GM21515 (cell line): ENCODE results near the gene TEKT3.

ENCODE experiments used
- ATAC-seq: cut with Tn5 transposase; IDR thresholded peaks from one replicate; pipeline ENCODE4 v1.9.1; 2021; ENCODE audit not compliant: unreplicated experiment

TEKT3 gene

DNA sequence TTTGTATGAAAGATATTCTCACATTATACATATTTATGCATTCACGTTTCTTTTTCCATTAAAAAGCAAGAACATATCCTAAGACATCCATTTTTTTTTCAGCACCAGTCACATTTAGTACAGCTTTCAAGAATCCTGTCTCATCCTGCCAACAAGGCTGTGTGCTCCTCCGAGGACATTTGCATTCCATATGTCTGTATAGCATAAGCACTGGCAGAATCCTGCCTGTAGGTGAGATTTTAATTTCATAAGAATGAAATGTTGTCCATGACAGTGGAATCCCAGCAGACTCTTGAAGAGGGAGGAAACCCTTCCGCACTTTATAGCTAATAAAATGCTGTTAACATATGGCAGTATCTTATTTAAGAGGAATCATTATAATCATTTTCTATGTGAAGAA lies 73.4 kb downstream of the TEKT3 start:
- no peak for ATAC-seq

DNA sequence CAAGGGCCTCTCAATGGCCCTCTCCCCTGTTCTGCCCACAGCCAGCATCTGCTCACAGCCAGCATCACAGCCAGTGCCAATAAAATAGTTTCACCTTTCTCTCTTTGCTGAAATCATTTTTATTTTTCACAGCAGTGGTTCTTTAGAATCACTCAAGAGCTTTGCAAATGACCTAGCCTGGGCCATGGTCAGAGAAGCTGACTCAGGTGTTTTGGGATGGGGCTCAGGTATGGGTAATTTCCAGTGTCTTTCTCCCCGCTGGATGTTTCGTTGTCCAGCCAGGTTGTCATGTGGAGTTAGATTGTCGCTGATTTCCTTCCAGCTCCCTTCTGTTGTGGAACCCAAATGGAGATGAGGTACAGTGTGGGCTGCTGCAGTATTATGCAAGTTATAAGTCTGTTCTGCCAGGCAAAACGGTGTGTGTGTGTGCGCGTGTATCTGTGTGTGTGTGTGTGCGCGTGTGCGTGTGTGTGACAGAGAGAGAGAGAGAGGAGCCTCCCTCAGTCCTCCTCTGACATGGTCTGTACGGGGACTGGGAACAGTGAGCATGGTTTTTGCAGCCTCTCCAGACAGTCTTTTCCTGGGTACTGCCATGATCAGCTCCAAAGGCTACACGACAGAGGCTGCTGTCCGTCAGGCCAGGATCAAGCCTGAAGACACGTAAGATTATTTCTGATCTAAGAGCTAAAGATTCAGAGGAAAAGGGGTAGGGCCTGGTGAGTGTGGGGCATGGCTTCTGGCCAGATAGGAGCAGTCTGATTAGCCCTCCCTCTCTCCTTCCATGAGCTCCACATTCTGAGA lies 74.9 kb downstream of the TEKT3 start:
- ATAC-seq, result no peak

DNA sequence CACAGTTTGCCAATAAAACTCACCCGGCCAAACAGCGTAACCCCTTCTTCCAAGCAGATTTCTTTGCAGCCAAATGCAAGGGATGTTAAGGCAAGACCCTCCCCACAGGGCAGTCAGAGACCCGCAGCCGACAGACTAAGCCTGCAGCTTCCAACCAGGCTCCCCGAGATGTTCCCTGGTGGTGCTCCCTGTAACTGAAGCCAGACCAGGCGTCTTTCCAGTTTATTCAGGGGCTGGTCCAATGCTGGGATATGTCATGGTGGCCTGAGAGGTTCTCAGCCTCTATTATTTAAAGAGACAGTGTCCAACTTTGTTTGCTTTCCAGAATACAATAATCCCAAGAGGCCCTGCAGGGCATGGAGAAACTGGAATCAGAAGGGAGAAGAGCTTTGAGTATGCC lies 76.3 kb downstream of the TEKT3 start, which contains the start of gene PMP22:
PMP22 (minus strand) TSS at position 196 of the 400 bp plus-strand sequence. CDS start 4,599 bp downstream, outside the sequence.
- ATAC-seq, result no peak

DNA sequence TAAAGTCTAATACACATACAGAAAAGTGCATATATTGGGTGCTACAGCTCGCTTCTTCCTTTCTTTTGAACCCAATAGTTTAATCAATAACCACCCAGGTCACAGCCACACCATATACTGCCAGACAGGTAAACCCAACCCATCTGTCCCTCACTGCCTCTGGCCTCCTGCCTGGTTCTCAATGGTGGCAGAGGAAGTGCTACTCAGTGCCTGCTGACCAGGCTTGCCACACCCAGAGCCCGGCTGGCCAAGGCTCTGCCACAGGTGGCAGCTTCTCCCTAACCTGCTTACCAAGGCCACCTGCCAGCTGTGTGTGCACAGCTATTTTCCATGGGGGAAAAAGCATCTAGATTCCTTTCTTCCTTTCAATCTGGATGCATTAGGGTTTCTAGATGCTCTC lies 76.9 kb downstream of the TEKT3 start:
- ATAC-seq, result no peak

DNA sequence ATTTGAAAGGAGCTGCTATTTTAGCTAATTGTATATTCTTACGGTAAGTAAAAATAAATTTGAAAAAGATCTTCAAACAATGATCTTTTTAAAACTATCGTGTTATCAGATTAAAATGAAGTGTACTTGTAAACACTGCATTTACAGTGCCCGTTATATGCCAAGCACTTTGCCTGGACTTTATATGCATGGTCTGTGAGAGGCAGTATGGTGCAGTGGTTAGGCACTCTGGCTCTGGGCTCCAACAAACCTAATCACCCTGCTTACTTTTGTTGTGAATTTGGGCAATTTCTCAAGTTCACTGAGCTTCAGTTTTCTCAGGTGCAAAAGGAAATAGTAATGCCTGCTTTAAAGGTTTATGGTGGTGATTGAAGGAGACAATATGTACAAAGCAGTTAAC lies 77.7 kb downstream of the TEKT3 start:
- no peak for ATAC-seq

DNA sequence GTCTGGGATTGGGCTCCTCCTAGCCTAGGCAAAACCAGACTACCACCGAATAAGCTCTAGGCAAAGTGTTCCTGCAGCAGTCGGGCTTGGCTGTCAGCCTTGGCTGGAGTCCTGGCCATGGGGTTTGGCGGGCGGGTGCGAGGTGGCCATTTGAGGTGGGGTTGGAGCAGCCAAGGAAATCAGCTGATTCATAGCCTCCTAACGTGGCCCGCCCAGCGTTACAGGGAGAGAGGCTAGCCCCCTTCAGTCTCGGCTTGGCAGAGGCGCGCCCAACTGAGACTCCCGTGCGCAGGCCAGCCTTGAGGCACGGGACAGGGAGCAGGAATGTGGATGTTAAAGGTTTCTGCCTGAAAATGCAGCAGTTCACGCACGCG lies 78.2 kb downstream of the TEKT3 start:
- no peak for ATAC-seq

DNA sequence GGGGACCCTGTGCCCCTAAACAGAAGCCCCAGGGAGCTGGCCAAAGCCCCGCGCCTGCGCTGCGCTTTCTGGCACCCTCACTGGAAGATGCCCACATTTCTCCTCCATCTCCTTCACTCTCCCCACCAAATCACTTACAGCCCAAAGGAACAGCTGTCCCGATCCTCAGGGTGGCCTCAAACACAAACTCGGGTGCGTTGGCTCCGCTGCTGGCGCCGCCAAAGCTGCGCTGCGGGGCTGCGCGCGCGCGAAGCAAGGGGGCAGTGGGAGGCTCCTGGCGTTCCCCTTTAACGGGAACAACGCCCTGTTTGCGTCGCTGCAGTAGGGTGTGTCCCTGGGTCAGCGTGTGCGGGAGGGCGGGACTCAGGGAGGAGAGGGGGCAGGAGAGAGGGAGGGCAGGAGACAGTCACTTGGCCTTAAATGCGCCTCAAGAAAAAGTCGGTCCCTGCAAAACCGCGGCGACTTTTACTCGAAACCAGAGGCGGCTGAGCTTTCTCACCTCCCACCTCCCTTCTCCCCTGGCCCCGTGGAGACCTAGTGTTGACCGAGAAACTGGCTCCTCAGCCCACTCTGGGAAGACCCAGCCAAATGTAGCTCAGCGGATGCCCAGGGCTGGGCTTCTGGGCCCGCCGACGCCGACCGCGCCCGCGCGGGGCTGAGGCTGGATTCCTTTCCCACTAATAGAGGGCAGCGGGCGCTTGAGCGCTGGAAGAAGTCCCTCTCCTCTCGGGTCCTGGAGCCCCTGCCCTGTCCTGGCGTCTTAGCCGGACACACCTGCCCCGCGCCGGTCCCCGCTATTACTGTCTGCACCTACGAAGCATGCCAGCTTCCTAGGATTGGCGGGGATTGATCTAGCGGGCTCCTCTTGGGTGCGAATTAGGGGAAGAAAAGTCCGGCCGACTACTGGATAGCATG lies 78.8 kb downstream of the TEKT3 start:
- no peak for ATAC-seq

DNA sequence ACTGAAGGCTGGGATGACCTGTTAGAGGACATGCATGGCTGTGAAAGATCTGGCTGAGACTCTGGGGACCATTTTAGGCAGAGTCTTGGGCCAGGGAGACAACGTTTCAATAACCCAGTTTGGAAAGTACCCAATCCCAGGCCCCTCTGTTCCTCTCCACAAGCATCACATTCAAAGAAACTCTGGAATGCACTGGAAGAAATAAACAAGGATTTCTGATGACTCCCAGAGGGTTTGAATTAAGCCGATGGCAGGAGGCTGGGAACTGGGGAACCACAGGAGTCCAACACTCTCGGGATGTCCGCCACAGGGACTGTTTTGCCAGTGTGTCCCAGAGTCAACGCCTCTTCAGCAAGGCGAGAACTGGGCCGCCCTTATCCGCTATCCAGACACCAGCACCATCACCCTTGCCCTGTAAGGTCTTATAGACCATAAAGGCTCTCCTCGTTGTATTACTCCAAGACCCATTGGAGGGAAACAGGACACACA lies 79.6 kb downstream of the TEKT3 start:
- ATAC-seq, result no peak

DNA sequence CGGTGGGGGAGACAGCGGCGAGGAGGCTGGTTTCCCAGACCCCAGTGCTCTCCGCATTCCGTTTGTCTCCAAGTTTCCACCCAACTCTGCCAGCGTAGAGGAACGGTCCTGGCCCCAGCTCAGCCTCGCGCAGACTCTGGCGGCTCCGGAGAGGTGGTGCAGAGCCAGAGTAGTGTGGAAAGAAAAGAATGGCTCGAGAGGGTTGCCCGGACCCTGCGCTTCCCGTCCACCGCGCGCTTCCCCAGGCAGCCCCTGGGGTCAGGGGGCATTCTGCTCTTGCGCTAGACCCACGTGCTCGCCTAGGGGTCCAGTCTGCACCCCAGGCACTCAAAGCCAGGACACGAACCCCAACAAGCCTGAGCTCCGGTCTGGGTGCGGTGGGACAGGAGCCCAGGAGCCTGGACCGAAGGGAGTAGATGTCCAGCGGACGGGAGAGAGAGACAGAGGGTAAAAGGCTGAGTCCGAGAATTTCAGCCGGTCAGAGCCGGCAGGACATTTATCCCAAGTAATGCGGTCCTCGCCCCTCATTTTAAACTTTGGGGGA lies 80.1 kb downstream of the TEKT3 start:
- no peak for ATAC-seq

DNA sequence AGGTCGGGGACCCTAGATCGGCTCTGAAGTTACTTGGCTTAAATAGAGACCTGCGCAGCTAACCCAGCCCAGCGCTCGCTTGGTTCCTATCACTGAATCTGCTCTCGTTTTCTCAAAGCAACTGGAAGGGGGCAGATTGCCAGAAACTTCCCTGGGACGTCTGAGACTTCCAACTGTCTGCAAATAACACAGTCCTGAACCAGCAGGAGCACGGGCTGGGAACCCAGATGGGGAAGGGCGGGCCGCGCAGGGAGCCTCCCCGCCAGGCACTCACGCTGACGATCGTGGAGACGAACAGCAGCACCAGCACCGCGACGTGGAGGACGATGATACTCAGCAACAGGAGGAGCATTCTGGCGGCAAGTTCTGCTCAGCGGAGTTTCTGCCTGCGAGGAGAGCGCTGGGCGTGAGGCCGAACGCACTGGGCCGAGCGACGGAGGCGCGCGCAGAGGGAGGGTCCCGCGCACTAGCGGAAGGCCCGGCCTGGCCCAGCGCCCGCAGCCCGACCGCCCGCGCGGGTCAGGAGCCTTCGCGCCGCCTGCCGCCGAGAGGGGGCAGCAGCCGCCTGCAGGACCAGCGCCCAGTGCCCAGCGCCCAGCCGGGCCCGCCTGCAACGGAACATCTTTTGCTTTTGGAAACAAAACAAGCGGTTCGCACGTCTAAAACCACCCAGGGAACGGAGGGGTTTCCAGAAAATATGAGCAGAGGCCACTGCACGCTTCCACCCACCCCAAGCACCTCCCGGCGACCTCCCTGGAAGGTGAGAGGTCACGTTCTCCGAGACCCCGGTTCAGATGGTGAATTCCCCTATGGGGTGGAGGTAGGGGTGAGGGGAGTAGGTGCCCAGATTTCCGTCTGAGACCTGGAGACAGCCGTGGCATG lies 80.8 kb downstream of the TEKT3 start:
- ATAC-seq, result no peak

DNA sequence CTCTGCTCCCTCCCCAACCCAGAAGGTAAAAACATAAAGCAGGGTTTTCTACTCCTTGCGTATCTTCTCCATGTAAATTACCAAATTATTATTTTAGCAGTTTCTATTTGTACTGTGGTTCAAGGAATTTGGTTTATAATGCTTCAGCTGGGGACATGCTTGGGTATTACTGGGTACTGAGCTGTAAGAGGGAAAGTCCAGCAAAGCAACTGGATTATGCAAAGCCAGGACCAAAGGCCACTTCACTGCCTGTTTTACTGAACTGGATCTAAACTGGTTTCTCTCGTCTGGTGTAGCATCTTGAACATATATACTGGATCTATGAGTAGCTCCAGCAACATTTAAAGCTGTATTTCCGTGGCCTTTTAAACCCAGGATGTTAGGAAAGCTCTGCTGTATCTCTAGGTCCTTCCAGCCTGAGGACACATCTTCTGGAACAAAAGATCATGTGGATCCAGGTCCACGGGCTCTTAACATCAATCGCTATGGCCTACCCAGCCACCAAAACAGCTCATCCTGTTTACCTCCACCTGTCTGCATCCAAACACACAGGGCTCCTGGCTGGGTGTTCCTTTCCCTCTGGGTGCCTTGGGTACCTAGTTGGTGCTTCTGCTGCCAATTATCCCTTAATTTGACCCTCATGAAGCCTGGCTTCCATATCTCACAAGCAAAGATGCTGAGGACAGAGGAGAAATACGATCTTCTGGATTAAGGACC lies 83.4 kb downstream of the TEKT3 start:
- ATAC-seq, result no peak

DNA sequence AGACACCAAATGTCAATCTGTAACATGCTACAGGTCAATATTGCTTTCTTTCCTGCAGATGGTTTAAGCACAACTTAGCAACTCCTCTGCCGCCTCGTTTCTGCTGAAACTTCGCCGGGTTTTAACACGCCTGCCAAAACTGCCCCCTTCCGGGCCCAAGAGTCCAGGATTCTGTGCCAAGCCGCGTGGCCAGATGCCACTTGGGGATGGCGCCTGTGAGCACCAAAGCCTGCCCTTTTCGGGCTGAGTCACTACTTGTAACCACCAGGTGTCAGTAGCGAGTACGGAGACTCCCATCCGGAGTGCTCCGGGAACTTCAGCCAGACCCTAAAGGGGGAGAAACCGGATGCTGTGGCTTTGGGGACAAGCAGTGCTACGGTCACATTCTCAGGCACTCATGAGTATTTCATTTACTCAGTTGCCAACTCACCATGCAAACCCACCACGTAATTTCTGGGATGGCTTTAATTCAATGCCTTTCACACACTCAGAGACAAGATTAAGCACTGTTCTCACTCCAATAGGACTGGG lies 84.1 kb downstream of the TEKT3 start:
- ATAC-seq, result peak; percentile 62

DNA sequence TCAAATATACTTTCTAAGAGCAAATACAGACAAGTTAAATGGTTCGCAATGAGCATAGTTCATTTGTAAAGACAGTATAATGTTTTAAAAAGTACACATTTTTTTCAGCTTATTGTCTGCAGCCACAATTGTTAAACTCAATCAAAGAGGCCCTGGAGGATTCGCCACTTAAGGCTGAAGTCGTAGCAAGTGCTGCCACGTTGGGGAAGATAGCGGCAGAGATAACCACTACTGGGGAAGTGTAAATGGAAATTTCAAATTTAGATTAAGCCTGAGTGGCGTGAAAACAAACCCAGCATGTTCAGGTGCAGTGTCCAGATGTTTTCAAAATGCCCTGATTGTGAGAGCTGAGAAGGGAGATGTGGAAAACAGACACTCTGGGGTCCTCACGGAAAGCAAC lies 84.7 kb downstream of the TEKT3 start:
- no peak for ATAC-seq

DNA sequence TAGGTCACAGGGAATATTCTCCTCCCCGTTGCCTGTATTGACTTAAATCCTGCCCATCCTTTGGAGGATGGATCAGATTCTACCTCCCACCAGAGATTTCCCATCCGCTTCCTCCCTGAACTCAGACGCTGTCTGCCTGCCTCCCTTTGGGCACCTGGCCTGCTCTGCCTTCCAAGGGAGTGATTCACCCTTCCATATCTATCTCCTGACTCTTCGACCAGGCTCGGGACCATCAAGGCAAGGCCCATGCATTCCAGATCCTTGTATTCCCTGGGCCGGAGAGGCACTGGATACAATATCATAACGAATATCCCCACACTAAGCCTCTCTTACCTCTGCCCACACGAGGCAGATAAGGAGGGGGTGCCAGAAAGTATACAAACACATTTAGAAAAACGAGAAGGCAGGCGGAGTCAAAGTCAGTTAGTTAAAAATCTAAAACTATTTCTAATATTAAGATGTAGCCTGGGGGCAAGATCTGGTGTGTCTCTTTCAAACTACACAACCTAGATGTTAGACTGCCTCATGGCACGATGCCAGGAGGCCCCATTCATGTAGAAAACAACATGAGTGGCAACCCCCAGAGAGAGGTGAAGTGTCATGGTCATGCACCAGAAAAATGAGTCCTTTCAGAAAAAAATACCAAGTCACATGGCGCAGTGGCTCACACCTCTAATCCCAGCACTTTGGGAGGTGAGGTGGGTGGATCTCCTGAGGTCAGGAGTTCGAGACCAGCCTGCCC lies 85.5 kb downstream of the TEKT3 start:
- ATAC-seq, result no peak
